GM21737 (cell line): ENCODE measurements around the gene ATP7A.
"Not testable (repeated sequence)": the region's sequence is repeated elsewhere in the genome, so short reads cannot be mapped to it uniquely, and the experiment has no call there.

Experiments
- ATAC-seq: cut with Tn5 transposase; IDR thresholded peaks from one replicate; pipeline ENCODE4 v1.9.1; 2021; ENCODE audit warnings: mild to moderate bottlenecking, moderate library complexity; ENCODE audit not compliant: unreplicated experiment

Gene ATP7A

DNA sequence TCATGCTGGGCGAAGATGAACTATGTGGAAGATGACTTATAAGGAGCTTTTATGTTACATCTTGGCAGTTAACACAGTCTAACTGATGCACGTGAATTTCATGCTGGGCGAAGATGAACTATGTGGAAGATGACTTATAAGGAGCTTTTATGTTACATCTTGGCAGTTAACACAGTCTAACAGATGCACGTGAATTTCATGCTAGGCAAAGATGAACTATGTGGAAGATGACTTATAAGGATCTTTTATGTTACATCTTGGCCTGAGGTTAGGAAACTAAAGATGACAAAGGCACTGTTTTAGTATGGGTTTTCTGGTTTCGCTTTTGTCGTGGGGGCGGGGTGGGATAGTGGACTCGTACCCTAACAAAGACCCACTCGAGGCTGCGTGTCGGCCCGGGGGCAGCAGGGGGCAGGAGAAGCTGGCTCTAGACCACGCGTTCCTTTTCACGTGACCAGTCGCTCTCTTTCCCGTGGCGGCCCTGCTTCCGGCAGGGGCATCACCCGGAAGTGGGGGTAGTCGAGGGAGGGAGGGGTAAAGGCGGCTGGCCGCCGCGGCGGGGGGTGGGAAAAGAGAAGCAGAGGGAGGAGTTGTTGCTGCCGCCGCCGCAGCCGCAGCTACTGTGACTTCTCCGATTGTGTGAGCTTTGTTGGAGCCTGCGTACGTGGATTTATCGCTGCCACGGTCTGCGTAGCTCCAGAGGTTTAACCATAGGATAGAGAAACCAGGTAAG is at the start of gene ATP7A:
Gene ATP7A, plus strand, starts transcription at position 586 of the 733 bp plus-strand sequence. CDS start 60,949 bp downstream, outside the sequence.
- peak; percentile 97 for ATAC-seq

DNA sequence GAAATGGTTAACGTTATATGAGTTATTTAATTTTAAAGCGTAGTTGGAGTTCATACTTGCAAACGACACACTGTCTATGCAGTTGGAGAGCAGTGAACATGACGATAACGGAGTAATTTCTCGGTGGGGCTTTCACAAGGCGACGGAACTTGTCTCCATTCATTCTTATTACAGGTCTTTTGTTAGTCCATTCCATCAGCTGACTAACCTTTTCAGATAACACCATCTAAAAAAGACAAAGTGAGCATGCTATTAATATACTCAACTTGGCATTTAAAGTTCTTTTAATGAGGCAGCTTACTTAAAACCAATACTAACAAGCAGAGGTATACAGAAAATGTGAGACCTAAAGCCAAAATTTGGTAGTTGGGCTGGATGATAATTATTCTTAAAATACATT is 35.1 kb upstream of the ATP7A start:
- no peak for ATAC-seq

DNA sequence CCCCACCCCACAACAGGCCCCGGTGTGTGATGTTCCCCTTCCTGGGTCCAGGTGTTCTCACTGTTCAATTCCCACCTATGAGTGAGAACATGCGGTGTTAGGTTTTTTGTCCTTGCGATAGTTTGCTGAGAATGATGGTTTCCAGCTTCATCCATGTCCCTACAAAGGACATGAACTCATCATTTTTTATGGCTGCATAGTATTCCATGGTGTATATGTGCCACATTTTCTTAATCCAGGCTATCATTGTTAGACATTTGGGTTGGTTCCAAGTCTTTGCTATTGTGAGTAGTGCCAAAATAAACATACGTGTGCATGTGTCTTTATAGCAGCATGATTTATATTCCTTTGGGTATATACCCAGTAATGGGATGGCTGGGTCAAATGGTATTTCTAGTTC is 29.1 kb upstream of the ATP7A start:
- ATAC-seq = not testable (repeated sequence)

DNA sequence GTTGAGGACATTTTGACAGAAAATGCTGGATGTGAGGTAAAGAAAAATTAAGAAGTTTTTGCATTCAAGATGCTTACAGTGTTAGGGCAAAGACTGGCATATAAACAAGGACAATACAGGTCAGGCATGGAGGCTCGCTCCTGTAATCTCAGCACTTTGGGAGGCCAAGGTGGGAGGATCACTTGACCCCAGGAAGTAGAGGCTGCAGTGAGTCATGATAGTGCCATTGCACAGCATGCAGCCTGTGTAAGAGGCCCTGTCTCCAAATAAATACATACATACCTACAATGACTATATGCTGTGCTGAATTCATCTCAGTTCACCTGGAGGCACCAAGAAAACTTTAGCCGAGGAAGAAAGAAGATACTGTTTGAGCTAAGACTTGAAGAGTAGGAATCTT is 17.6 kb upstream of the ATP7A start:
- ATAC-seq = no peak

DNA sequence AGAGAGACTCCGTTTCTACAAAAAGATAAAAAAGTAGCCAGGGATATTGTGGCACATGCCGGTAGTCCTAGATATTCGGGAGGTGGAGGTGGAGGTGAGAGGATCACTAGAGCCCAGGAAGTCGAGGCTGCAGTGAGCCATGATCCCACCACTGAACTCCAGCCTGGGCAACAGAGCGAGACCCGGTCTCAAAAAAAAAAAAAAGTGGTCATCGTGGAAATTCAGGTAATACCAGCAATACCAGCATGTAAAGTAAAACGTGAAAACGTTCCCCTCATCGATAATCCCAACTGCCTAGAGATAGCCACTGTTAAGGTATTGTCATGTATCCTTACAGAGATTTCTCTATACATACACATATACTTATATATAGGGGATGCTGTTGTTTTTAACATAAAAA is 16.8 kb upstream of the ATP7A start:
- ATAC-seq = no peak

DNA sequence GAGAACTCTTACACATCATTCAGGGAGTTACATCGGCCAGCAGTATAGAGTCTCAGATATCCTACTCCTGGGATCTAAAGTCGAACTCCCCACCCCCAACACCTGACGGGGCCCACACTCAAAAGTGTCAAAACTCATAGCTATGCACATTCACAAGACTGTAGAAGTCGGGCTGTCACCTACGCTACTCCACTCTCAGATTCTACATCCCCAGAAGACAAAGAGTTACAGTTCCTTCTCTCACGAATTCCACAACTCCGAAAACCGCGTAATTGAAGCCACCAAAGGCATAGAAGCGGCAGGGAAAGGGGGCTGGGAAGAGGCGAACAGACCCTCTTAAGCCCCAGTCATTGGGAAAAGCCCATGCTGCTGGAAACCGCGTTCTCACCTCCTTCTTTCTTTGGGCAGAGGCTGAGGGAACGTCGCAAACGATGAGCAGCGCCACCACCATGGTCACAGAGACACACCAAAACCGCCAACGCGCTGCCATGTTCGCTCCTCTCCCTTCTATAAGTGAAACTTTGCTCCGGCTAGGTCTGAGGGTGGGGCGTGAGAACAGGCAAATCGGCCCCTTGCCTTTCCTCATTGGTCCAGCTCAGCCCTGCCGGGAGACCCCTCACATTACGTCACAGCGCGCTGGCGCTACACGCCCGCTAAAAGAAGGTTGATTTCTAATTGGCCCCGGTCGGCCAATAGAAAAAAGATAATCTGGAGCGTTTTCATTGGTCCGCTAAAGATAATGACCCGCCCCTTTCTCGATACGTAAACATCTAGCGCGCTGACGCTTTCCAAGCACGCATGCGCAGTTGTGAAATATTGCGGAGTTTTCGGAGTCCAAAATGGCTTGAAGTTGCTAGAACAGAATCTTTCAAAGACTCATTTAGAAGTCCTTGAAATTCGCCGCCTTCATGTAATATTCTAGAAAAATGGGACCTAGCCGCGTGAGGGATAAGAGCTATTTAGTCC is 15.3 kb upstream of the ATP7A start, which contains the start of gene MAGT1:
Gene MAGT1, minus strand, starts transcription at position 515 of the 966 bp plus-strand sequence. Its CDS starts 25 bp downstream, at position 490.
- ATAC-seq = peak; percentile 86

DNA sequence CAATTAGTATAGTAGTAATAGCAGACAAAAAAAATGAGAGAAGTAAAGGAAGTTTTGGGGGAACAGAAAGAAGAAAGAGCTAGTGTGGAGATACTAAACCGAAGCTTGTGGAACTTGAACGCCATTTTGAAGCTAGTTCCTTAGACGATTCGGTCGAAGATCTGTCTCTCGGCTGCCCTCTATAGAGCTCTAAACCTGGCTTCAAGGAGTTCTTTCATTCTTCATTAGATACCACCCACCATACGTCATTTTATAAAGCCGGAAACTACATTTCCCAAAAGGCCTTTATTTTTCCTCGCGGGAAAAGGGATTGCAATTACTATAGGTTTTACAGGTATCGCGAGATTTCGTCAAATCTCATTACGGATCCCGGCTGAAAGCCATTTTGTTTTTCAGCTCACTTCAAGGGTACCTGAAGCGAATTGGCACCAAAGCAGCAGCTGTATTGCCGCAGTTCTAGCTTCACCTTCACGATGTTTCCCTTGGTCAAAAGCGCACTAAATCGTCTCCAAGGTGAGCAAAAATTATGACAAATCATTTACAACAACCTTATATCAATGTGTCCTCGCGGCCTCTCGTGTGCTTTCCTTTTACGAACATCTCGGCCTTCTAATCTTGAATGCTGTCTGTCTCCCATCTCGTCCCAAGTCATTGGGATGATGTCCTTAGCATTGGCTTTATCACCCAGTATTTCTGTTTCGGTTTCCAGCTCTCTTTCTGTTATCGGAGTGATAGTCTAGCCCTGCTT is 11.2 kb upstream of the ATP7A start, which contains the start of gene COX7B:
Gene COX7B, plus strand, starts transcription at position 388 of the 748 bp plus-strand sequence. Its CDS starts 86 bp downstream, at position 474.
- peak; percentile 66 for ATAC-seq

DNA sequence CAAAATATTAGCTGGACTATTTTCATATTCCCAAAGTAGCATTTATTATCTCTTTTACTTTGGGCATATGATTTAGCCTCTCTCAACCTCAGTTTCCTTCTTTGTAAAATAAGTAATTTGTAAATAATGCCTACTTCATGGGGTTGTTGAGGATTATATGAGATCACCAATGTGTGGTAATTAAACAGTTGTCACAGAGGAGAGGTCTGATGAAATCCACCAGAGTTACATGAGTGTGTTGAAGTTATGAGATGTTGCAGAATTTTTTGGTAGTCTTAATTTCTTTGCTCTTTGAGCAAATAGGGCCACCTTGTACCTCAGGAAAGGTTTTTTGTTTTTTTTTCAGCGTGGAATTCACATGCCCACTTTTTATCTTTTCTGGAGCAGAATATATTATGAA is 9.8 kb upstream of the ATP7A start:
- no peak for ATAC-seq

DNA sequence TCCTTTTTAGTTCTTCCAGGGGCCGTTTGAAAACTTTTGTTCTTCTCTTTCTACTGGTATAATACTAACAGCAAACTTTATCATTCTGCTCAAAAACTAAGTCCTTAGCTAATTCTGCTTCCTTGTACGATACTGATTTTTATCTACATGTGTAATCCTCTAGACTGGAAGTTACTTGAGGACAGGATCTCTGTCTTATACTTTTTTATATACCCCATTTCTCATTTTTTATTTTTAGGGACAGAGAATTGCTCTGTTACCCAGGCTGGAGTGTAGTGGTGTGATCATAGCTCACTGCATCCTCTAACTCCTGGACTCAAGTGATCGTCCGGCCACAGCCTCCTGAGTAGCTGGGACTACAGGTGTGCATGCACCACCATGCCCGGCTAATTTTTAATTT is 9.0 kb upstream of the ATP7A start:
- no peak for ATAC-seq

DNA sequence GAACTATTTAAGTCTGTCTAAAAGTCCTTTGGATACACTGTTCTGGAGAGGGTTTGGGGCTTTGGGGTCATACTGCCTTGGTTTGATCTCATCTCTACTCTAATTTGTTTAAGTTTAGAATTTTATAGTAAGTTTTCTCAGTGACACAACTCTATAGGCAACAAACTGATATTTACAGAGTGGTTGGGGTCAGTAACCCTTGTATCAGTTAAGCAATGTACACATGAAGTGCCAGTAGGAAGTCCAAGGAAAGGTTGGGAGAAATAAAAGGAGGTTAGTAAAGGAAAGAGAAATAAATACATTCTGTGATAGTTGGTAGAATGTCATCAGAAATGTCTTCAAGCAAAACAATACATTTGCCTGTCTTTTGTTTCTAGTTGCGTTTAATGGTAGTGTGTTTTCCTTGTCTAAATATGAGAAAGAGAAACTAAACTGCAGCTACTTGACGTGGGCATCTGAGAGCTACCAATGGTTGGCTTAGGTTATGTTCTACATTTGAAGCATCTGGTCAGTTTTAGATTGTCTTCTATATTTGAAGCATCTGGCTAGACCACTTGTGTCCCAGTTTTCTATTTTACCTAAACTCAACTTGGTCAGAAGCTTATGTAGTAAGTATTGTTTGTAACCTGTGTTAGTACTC is 6.9 kb downstream of the ATP7A start:
- no peak for ATAC-seq

DNA sequence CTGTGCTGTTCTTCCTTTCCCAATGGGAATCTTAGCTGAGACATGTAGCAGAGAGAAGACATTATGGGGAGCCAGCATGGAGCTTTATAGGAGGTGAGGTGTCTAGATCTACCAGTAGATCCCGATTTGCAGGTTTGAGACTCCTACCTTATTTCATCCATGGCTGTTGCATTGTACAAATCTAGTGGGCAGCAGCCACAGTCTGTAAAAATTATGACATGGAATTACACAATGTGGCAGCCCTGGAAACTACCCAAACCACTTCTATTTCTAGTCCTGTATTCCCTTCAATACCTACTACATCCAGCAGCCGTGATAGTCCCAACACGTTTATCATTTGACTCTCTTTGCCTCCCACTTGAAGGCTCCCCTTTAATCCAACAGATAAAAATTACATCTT is 8.1 kb downstream of the ATP7A start:
- ATAC-seq = no peak

DNA sequence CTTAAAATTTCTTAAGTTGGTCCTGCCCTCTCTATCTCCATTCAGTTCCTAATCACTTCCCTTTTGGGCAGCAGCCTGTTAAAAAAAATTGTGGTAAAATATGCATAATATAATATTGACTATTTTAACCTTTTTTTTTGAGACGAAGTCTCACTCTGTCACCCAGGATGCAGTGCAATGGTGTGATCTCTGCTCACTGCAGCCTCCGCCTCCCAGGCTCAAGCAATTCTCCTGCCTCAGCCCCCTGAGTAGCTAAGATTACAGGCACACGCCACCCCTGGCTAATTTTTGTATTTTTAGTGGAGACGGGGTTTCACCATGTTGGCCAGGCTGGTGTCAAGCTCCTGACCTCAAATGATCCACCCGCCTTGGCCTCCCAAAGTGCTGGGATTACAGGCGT is 8.9 kb downstream of the ATP7A start:
- ATAC-seq = not testable (repeated sequence)

DNA sequence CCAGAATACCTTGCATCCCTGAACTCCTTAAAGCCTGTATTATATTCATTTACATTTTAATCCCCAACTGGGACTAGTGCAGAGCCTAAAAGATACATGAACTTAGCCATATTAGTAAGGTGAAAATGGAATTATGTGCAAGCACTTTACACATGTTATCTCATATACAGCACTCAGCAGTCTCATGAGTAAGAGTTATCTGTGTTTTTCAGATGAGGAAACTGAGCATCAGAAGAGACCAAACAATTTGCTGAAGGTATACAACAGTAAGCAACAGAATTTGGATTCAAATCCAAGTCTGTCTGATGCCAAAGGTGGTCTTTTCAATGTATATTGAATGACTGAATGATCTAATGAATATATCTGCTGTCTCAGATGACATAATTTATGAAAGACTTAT is 12.3 kb downstream of the ATP7A start:
- ATAC-seq = no peak

DNA sequence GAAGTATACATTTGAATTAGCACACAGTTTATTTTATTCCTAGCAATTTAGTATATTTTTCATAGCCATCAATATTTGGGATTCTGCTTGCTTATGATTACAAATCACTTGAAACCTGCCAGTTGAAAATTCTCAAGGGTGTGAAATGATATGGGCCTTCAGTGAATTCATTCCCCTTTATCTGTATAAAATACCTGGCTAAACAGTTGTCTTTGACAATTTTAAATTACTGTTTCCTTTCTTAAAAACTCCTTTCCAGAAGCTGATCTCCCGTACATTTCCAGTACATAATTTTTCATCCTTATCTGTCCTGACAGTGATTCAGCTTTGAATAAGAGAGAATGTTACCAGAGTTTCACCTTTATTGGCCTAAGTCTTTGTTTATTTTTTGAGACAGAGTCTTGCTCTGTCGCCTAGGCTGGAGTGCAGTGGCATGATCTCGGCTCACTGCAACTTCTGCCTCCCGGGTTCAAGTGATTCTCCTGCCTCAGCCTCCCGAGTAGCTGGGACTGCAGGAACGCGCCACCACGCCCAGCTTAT is 13.9 kb downstream of the ATP7A start:
- ATAC-seq = no peak

DNA sequence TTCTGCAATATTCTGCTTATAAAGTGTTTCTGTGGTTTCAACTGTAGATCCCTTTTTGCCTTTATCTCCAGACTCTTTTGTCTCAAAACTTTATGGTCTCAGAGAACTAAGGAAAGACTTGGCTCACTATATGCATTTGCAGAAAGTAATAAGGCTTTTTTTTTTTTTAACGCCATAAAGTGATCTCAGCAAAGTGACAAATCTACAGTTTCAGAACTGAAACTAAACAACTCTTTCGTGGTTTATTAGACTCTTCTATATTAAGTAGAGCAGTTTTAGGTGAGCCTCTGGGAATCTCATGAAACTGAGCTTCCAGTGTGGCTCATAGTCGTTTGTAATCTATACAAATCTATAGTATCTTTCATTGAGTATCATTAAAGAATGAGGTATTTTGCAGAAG is 15.3 kb downstream of the ATP7A start:
- ATAC-seq = no peak

DNA sequence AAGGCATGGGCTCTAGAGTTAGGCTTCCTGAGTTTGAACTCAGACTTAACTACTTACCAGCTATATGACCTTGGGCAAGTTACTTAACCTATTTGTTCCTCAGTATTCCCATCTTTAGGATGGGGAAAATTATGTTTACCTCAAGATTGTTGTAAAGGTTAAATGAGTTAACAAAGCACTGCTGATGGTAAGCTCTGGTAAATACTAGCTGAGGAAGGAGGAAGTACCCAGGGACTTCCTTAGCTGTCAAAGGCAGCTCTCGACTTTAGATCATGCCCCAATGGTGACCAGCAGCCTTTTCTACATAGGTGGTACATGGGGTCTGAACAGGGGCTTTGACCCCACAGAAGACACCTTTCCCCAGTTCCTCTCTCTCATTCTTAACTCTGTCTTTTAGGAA is 20.1 kb downstream of the ATP7A start:
- no peak for ATAC-seq

DNA sequence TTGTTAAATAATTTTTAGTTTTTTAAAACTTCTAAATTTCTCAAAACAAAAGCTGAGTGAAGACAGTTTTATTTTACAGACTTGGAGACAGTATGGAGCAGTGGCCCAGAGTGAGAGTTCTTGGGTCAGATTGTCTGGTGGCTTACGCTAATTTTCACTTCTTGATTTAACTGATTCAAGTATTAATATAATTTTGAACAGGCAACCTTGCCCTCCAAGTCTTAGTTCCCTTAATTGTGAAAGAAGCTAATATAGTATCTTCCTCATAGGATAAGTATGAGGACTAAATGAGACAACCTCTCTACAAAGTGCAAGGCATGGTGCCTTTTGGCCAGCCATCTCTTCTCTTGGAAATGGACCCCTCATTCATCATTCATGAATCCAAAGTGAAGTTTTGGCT is 25.4 kb downstream of the ATP7A start:
- ATAC-seq = no peak

DNA sequence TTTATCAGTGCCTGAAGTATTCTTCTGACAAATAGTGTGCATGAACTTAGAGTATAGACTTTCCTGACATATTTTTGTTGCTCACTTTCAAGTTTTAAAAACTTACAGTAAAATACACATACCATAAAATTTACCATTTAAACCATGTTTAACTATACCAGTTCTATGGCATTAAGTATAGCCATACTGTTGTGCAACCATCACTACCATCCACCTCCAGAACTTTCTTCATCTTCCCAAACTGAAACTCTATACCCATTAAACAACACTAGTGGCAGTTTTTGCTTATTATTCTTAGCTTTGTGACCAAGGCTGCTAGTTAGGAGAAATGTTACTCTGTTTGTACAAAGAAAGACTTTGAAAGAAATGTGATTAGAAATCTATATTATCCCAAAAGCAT is 25.8 kb downstream of the ATP7A start:
- no peak for ATAC-seq

DNA sequence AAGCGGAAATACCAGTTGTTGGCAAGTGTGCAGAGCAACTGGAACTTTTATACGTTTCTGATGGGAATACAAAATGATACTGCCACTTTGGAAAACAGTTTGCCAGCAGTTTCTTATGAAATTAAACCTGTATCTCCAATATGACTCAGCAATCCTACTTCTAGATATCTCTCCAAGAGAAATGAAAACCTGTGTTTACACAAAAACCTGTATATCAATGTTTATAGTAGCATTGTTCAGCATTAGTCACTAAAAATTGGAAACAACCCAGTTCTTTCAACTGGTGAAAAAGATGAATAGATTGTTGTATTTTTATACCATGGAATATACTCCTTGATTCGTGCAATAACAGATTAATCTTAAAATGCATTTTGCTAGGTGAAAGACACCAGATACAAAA is 26.8 kb downstream of the ATP7A start:
- no peak for ATAC-seq

DNA sequence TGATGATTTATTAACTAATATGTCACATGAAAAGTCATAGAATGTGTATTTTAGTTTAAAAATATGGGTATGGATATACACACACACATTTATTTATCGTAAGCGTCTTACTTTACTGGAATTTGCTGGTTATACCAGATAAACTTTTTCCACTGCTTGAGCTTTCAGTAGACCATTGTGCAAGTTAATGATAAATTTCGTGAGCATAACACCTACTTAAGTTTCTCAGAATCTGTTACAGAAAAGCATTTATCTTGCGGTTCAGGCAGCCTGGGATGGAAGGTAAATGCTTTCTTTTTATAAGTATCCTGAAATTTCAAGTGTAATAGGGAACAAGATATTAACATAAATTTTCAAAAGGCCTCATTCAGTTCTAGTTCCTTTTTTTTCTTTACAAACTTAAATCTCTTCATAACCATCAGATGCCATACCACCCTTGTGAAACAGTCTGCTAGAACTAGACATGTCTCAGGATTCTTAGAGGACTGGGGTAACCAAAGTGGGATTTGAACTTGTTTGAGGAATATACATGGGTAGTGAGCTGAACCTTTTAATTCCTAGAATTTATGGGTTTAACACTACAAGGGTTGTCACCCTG is 27.7 kb downstream of the ATP7A start:
- no peak for ATAC-seq
